ENCODE measurements around the gene VTI1B. TPM values are rescaled to one million over a fixed set of nuclear protein-coding genes. Genes with fewer than 3 reads are reported as not detected.

The VTI1B gene
- total and polyA plus RNA-seq, 10 of the 15 experiments (the other 5 are each of a cell fraction or from before 2014, with no cell fraction given), result 15.0 to 117 (median 50.5) TPM

DNA sequence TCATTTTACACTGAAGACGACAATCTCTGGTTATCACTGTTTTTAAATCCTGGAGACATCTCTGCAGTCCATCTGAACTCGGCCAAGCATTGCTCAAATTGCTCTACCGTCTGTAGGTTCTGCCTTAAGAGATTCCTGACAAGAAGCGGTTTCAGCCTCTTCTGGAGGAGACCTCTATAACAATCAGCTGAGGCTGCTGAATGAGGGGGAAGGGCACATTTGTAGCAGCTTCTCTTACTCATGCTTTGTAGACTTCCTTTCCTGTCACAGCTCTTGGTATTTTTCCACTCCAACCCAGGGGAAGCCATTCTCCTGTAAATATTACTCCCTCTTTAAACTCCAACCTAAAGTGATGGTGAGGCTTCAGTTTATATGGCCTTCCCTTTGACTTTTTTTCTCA, 51.8 kb downstream of the VTI1B start:
- Histone ChIP-seq H3K4me2 (ENCODE audit: control insufficient read depth, insufficient read depth) (no peak overlapping the region), H3K9ac (ENCODE audit: control insufficient read depth, insufficient read depth, low read length) (no peak overlapping the region), H3K36me3 (ENCODE audit: control insufficient read depth in 2 of 2, insufficient read depth in 2 of 2, low read length in 1 of 2) (no peaks in the 10 kb centered on the region), H3K79me2 (ENCODE audit: control insufficient read depth, insufficient read depth, low read length) (no peaks in the 10 kb centered on the region), H4K20me1 (ENCODE audit: control insufficient read depth, insufficient read depth) (no peaks in the 10 kb centered on the region), H3K4me3 (no peak overlapping the region), H2AFZ (ENCODE audit: control insufficient read depth, low read depth, low read length) (no peak overlapping the region), H3K27me3 (replicated peaks in 1 of 2; ENCODE audit: control insufficient read depth in 2 of 2, insufficient read depth in 2 of 2, low read length in 1 of 2) (no peaks in the 10 kb centered on the region), H3K9me3 (replicated peaks; ENCODE audit: control insufficient read depth, insufficient read depth, low read length) (no peaks in the 10 kb centered on the region; the same call in 2 of the 3 replicates), H3K27ac (ENCODE audit: control insufficient read depth, insufficient read depth) (no peak overlapping the region), H3K4me1 (ENCODE audit: control insufficient read depth, insufficient read depth, low read length) (peaks cover 5% of the 10 kb centered on the region; the same call in 1 of the 2 replicates)
- ATAC-seq (no peak), DNase-seq (ENCODE audit: low read depth, low spot score) (no peak), FAIRE-seq (no peak)
- ChIA-PET RAD21 (ENCODE audit: unreplicated experiment) (interaction anchor here (0.8 kb wide), 1 partner anchor 44 kb away, joined by 4 read pairs; no protein-coding TSS in a partner anchor), POLR2A (no interaction called here), CTCF (interaction anchor here (0.6 to 3.7 kb wide), 5 partner anchors 10 to 81 kb away, joined by 3 to 39 read pairs (median 4); no protein-coding TSS in a partner anchor), SMC1A (ENCODE audit: uncharacterized antibody, unreplicated experiment) (interaction anchor here (1.0 to 10.5 kb wide), 4 partner anchors 13 to 82 kb away, joined by 3 to 151 read pairs (median 6); partner anchors contain the start of gene PIGH)
- no peak for TF ChIP-seq FOXM1 (IDR thresholded peaks at IDR 0.05; ENCODE audit: low read depth, low read length)
- TF ChIP-seq, protein P1, sequence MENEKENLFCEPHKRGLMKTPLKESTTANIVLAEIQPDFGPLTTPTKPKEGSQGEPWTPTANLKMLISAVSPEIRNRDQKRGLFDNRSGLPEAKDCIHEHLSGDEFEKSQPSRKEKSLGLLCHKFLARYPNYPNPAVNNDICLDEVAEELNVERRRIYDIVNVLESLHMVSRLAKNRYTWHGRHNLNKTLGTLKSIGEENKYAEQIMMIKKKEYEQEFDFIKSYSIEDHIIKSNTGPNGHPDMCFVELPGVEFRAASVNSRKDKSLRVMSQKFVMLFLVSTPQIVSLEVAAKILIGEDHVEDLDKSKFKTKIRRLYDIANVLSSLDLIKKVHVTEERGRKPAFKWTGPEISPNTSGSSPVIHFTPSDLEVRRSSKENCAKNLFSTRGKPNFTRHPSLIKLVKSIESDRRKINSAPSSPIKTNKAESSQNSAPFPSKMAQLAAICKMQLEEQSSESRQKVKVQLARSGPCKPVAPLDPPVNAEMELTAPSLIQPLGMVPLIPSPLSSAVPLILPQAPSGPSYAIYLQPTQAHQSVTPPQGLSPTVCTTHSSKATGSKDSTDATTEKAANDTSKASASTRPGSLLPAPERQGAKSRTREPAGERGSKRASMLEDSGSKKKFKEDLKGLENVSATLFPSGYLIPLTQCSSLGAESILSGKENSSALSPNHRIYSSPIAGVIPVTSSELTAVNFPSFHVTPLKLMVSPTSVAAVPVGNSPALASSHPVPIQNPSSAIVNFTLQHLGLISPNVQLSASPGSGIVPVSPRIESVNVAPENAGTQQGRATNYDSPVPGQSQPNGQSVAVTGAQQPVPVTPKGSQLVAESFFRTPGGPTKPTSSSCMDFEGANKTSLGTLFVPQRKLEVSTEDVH (IDR thresholded peaks at IDR 0.05; ENCODE audit: low read depth, partially characterized antibody), result no peak
- TF ChIP-seq EED (IDR thresholded peaks at IDR 0.05; ENCODE audit: low read depth), result no peak
- no peak for TF ChIP-seq WRNIP1 (IDR thresholded peaks at IDR 0.05; ENCODE audit: borderline replicate concordance, low read depth, low read length)
- no peak for TF ChIP-seq PAX5 (IDR thresholded peaks at IDR 0.05; ENCODE audit: borderline replicate concordance, low read depth, low read length)
- no peak for TF ChIP-seq JUND (IDR thresholded peaks at IDR 0.05; ENCODE audit: low read depth, low read length)
- TF ChIP-seq CHD4 (IDR thresholded peaks at IDR 0.05), result no peak
- no peak for TF ChIP-seq BMI1 (IDR thresholded peaks at IDR 0.05; ENCODE audit: borderline replicate concordance)
- TF ChIP-seq MTA3 (IDR thresholded peaks at IDR 0.05; ENCODE audit: borderline replicate concordance, low read length), result no peak
- TF ChIP-seq NFIC (IDR thresholded peaks at IDR 0.05; ENCODE audit: low read depth, low read length), result no peak
- TF ChIP-seq IRF4 (IDR thresholded peaks at IDR 0.05; ENCODE audit: low read depth, low read length), result no peak
- no peak for TF ChIP-seq ZBED1 (IDR thresholded peaks at IDR 0.05; ENCODE audit: borderline replicate concordance)
- TF ChIP-seq POLR2A (IDR thresholded peaks at IDR 0.05; ENCODE audit: low read depth, low read length), result no peak
- TF ChIP-seq ZNF24 (IDR thresholded peaks at IDR 0.05), result no peak
- no peak for TF ChIP-seq EGR1 (IDR thresholded peaks at IDR 0.05; ENCODE audit: borderline replicate concordance in 1 of 2, low read depth in 2 of 2, low read length in 2 of 2)
- no peak for TF ChIP-seq CBFB (IDR thresholded peaks at IDR 0.05; ENCODE audit: low read depth)
- TF ChIP-seq, protein P2, sequence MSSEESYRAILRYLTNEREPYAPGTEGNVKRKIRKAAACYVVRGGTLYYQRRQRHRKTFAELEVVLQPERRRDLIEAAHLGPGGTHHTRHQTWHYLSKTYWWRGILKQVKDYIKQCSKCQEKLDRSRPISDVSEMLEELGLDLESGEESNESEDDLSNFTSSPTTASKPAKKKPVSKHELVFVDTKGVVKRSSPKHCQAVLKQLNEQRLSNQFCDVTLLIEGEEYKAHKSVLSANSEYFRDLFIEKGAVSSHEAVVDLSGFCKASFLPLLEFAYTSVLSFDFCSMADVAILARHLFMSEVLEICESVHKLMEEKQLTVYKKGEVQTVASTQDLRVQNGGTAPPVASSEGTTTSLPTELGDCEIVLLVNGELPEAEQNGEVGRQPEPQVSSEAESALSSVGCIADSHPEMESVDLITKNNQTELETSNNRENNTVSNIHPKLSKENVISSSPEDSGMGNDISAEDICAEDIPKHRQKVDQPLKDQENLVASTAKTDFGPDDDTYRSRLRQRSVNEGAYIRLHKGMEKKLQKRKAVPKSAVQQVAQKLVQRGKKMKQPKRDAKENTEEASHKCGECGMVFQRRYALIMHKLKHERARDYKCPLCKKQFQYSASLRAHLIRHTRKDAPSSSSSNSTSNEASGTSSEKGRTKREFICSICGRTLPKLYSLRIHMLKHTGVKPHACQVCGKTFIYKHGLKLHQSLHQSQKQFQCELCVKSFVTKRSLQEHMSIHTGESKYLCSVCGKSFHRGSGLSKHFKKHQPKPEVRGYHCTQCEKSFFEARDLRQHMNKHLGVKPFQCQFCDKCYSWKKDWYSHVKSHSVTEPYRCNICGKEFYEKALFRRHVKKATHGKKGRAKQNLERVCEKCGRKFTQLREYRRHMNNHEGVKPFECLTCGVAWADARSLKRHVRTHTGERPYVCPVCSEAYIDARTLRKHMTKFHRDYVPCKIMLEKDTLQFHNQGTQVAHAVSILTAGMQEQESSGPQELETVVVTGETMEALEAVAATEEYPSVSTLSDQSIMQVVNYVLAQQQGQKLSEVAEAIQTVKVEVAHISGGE (CRISPR knock-in tag; IDR thresholded peaks at IDR 0.05), result no peak
- TF ChIP-seq RAD21 (IDR thresholded peaks at IDR 0.05; ENCODE audit: insufficient read depth, low read depth, low read length), result no peak
- in situ Hi-C loops (cut with MboI), result loop anchor here (5.0 kb wide), 1 partner anchor 80 kb away; the partner anchor contains the start of gene RDH12
- intact Hi-C loops (cut with micrococcal nuclease; ENCODE audit: unreplicated experiment), result no loop called here
- no TSS peak for BruUV-seq (replicated peaks)
- 51% methylated on average over 4 of the region's 4 CpGs for WGBS (ENCODE audit: insufficient coverage, insufficient replicate concordance, low lambda C conversion rate, missing lambda C conversion rate)

Measured in GM12878 (cell line).